ENCODE results near the gene AKR1C2. TPM values are rescaled to one million over a fixed set of nuclear protein-coding genes. Genes with fewer than 3 reads are reported as not detected.
"Not testable (repeated sequence)": the region's sequence is repeated elsewhere in the genome, so short reads cannot be mapped to it uniquely, and the experiment has no call there.

AKR1C2 gene
- total and polyA plus RNA-seq, 11 donors: 9.3 to 33.7 (median 14.5) TPM

GRCh38 chr10:4941540-4942330 lies 61.9 kb downstream of the AKR1C2 start:
- intact Hi-C loops (cut with DNase I): loop anchor here in 2 of 10 donors (10.0 kb wide), 1 partner anchor 87 kb away; no protein-coding TSS in a partner anchor
- ATAC-seq: peak in 3 of 4 donors; percentile 19 to 75 (median 59)

GRCh38 chr10:4940909-4941308 lies 62.7 kb downstream of the AKR1C2 start:
- intact Hi-C loops (cut with DNase I): loop anchor here in 2 of 10 donors (10.0 kb wide), 1 partner anchor 86 kb away; no protein-coding TSS in a partner anchor
- not testable (repeated sequence) for H3K36me3 ChIP-seq

More at GRCh38 chr10:4941540-4942330, 61.9 kb downstream of the AKR1C2 start:
- no peaks in the 10 kb centered on the region for H3K27me3 ChIP-seq
- WGBS, 4 donors: 65 to 87% (median 71%) methylated on average over 5 of the region's 5 CpGs
- TF ChIP-seq CTCF (IDR thresholded peaks at IDR 0.05) (no peak), POLR2A (IDR thresholded peaks at IDR 0.05) (no peak)
- H3K36me3 ChIP-seq: no peaks in the 10 kb centered on the region
- peaks cover 0 to 36% (median 15%) of the 10 kb centered on the region in 12 donors for H3K4me1 ChIP-seq
- no peaks in the 10 kb centered on the region for H3K9me3 ChIP-seq
- peak overlapping the region; percentile 29 to 79 (median 57) for H3K27ac ChIP-seq
- no peak for DNase-seq
- H3K4me3 ChIP-seq: no peak overlapping the region

GRCh38 chr10:4940073-4940428 lies 63.6 kb downstream of the AKR1C2 start:
- not testable (repeated sequence) for ATAC-seq, H3K36me3 ChIP-seq, DNase-seq, H3K4me3 ChIP-seq, H3K27ac ChIP-seq, H3K9me3 ChIP-seq, H3K27me3 ChIP-seq
- WGBS, 4 donors: 86 to 95% (median 89%) methylated on average over 6 of the region's 6 CpGs
- intact Hi-C loops (cut with DNase I): loop anchor here in 2 of 10 donors (10.0 kb wide), 1 partner anchor 85 kb away; no protein-coding TSS in a partner anchor
- H3K4me1 ChIP-seq: peaks cover 0 to 36% (median 15%) of the 10 kb centered on the region in 12 donors

More at GRCh38 chr10:4940909-4941308, 62.7 kb downstream of the AKR1C2 start:
- H3K4me3 ChIP-seq, DNase-seq, ATAC-seq, H3K9me3 ChIP-seq, H3K27me3 ChIP-seq: not testable (repeated sequence)
- WGBS, 4 donors: 96 to 100% (median 98%) methylated on average over 2 of the region's 2 CpGs
- peaks cover 0 to 36% (median 15%) of the 10 kb centered on the region in 12 donors for H3K4me1 ChIP-seq
- peak overlapping the region in 7 of 12 donors; percentile 29 to 79 (median 64) for H3K27ac ChIP-seq

GRCh38 chr10:4939224-4940072 lies 64.2 kb downstream of the AKR1C2 start:
- DNase-seq: no peak
- Histone ChIP-seq H3K27ac (no peak overlapping the region), H3K9me3 (no peaks in the 10 kb centered on the region), H3K4me1 (peaks cover 0 to 34% (median 15%) of the 10 kb centered on the region in 12 donors), H3K27me3 (no peaks in the 10 kb centered on the region), H3K36me3 (no peaks in the 10 kb centered on the region), H3K4me3 (no peak overlapping the region)
- TF ChIP-seq POLR2A (IDR thresholded peaks at IDR 0.05): no peak
- no peak for TF ChIP-seq CTCF (IDR thresholded peaks at IDR 0.05)
- 80 to 85% (median 81%) methylated on average over 7 of the region's 7 CpGs for WGBS, 4 donors
- intact Hi-C loops (cut with DNase I): loop anchor here in 2 of 10 donors (10.0 kb wide), 1 partner anchor 85 kb away; no protein-coding TSS in a partner anchor
- ATAC-seq: peak in 2 of 4 donors; percentile 38 to 43

Other genes with a start within 250 kb of the AKR1C2 start
- gene AKR1E2, start 177.7 kb downstream of the AKR1C2 start, total RNA-seq: 1 to 10 TPM; 1.6 to 8.0 (median 4.1) TPM
- gene AKR1E2, start 177.7 kb downstream of the AKR1C2 start, polyA plus RNA-seq: 1 to 10 TPM; 1.2 to 1.8 TPM
- gene AKR1C1, start 40.4 kb downstream of the AKR1C2 start, total RNA-seq: 10 to 100 TPM in 8 of 9 donors, 1 to 10 TPM in 1; 9.9 to 30.8 (median 16.5) TPM
- 10 to 100 TPM in 1 of 2 donors, 1 to 10 TPM in 1; 9.3 to 81.1 TPM for gene AKR1C1, start 40.4 kb downstream of the AKR1C2 start, polyA plus RNA-seq
- gene AKR1C3, start 90.6 kb upstream of the AKR1C2 start, total RNA-seq: 10 to 100 TPM; 13.9 to 25.1 (median 21.1) TPM
- 10 to 100 TPM; 17.5 to 23.7 TPM for gene AKR1C3, start 90.6 kb upstream of the AKR1C2 start, polyA plus RNA-seq
- under 1 TPM in 4 of 9 donors, not detected in 5; 0.19 to 0.72 (median 0.49) TPM for gene AKR1C8, start 181.3 kb upstream of the AKR1C2 start, total RNA-seq
- gene AKR1C8, start 181.3 kb upstream of the AKR1C2 start, polyA plus RNA-seq: under 1 TPM in 1 of 2 donors, not detected in 1; 0.46 TPM
- not detected for gene AKR1C4, start 193.0 kb upstream of the AKR1C2 start, total RNA-seq
- not detected for gene AKR1C4, start 193.0 kb upstream of the AKR1C2 start, polyA plus RNA-seq

All from heart left ventricle (tissue), 16 donors.